Urothelium cell line (cell line): ENCODE data around the gene RIMS1.

Experiments used
- DNase-seq: peaks from one replicate; pipeline ENCODE4 v3.0.0; 2011; ENCODE audit warnings: low spot score, mixed read lengths
- FAIRE-seq: peaks from 2 replicates; lab custom pipeline; 2011; peaks lifted over from hg19 to GRCh38; lab: Jason Lieb, UNC

Gene RIMS1

DNA sequence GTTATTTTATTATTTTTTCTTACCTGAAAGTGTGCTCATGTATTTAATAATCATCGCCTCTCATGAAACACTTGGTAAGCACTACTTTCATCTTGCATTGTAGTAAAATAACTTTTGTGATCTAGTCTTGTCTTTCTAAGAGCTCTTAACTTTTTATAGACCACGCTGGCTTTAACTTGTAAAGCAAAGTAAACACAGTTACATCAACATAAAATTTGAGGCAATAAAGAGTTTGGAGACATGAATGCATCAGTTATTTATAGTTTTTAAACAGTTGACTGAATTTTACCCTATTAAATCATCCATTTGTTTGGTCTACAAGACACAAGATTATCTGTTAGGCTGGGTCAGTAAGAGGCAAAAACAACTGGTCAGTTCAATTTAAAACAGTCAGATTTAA lies 517.1 kb downstream of the RIMS1 start:
- FAIRE-seq (no peak), DNase-seq (no peak)

GRCh38 chr6:72406517-72406916 lies 520.2 kb downstream of the RIMS1 start:
- DNase-seq (no peak), FAIRE-seq (no peak)

GRCh38 chr6:72410769-72411168 lies 524.4 kb downstream of the RIMS1 start:
- DNase-seq (no peak), FAIRE-seq (no peak)

DNA sequence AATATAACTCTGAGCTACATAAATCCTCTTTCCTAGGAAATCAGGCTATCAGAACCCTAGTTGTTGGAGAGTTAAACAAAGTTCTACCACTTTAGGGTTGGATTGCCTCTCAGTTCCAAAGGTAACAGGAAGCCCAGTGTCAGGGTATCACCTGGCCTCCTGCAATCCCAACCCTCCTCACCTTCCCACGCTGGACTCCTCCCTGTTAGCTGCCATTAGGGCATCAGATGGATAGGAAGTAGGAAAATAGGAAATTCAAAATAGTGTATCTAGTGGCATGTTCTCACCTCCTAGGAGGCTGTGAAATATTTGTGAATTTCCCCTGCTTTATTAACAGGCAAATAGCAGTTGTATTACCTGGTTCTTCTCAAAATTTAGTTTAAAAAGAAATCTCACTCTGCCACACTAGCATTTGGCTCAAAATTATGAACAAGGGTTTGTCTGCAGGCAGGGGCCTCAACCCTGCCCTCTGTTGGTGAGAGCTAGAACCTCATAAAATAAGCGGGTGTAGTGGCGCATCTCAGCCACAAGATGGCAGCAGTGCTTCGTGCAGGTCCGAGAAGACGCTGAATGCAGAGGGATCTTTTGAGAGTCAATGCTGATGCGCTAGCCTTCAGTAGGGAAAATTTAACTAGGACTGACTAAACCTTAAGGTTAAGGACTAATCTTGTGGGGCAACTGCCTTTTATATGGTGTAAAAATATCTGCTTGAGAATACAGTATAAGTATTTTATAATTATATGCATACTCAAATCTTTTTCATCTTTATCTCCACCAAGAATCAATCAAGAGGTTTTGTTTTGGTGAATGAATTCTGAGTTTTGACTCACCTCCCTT lies 525.7 kb downstream of the RIMS1 start:
- FAIRE-seq: no peak

GRCh38 chr6:72412709-72413044 lies 526.3 kb downstream of the RIMS1 start:
- FAIRE-seq: no peak
- no peak for DNase-seq

More for the DNA sequence above, 525.7 kb downstream of the RIMS1 start:
- DNase-seq: peak; percentile 77

GRCh38 chr6:72413884-72414283 lies 527.5 kb downstream of the RIMS1 start:
- FAIRE-seq (no peak), DNase-seq (no peak)

GRCh38 chr6:72414657-72415056 lies 528.3 kb downstream of the RIMS1 start:
- no peak for DNase-seq
- FAIRE-seq: no peak

DNA sequence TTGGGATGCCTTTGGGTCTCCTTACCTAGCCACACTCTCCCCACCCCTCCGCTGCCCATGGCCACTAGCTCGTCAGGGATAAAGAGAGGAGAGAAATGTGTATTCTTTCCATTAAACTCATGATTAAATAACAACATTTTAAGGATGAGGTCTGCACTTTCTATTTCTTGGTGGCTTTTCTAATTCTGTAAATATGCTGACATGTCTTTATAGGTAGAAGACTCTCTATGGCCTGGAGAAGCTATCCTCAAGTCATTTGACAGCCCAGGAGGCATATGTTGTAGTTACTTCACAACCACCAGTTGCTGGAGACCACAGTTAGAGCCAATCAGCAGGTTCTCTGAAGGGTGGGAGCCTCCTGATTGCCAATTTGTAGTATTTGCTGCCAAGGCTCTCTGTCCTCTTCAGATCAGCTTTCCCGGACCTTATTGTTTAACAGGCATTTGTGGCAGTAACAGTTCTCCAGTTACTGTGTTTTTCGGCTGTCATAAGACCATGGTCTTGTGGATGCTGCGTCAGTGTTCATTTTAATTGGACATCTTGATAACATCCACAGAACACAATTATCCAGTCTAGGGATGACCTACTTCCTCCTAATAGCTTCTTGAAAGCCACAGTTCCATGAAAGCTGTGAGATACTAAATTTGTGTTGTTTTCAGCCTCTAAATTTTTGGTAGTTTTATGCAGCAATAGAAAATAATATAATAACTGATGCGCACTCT lies 530.6 kb downstream of the RIMS1 start:
- FAIRE-seq: no peak

GRCh38 chr6:72417759-72418158 lies 531.4 kb downstream of the RIMS1 start:
- no peak for FAIRE-seq
- no peak for DNase-seq

More for the DNA sequence above, 530.6 kb downstream of the RIMS1 start:
- no peak for DNase-seq

GRCh38 chr6:72418495-72418894 lies 532.1 kb downstream of the RIMS1 start:
- FAIRE-seq: no peak
- no peak for DNase-seq

DNA sequence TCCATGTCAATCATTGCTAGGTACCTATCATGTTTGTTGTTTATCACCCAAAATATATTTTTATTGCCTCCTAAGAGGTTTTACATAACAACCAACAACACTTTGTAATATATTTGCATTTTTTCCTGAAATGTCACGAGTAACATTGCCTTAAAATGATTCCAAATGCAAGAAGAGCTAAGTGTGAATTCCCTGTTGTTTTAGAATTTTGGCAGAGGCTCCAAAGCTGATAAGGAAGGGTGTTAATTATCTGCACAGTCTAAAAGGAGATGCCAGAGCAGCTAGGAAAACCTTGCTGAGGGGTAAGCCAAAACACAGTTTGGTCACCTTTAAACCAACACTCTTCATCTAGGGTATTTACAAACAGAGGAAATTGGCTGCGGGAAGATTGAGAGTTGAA lies 533.6 kb downstream of the RIMS1 start:
- no peak for DNase-seq
- no peak for FAIRE-seq

DNA sequence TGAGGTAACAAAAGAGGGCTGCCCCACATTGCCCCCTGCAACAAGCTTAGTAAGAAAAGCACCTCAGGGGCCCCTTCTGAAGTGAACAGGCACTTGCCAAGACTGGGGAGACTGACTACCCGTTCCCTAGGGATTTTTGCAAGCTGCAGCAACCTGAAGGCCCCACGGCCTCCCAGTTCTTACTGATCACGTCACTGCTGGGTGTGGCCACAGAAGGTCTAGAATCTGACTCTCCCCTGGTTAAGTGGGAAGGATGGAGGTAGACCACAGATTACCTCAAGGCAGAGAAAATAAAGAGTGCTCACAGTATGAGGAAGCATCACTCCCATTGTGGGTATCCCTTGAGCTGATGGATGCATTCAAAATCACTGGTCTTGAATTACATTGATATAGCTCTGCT lies 534.1 kb downstream of the RIMS1 start:
- FAIRE-seq (no peak), DNase-seq (no peak)

DNA sequence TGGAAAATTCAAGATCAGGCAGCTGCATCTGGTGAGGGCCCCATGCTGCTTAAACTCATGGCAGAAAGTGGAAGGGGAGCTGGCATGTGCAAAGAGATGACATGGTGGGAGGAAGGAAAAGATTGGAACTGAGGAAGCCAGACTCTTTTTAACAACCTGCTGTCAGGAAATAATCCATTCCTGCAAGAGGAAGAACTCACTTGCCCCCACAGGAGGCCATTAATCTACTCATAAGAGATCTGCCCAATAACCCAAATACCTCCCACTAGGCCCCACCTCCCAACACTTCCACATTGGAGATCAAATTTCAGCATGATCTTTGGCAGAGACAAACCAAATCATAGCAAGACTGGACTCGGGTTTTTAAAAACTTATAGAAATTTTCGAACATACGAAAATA lies 535.0 kb downstream of the RIMS1 start:
- no peak for FAIRE-seq
- DNase-seq: no peak

DNA sequence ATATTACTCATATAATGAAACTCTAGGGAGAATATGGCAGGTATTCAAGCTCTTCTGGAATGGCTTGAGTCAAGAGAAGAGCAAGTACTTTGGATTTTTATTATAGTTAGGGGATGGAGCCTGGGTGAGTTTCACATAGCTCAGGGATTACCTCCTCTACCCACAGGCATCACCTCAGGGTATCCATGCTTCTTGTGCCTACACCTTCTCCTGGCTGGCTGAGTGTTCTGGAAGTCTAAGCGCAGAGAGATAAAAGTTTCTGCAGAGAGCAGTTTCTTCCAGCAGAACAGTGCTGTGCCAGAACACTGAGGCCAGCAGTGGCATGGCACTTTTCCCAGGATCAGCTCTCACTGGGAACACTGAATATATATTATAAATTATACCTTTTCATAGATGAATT lies 535.8 kb downstream of the RIMS1 start:
- no peak for DNase-seq
- FAIRE-seq: no peak

GRCh38 chr6:72424476-72424875 lies 538.1 kb downstream of the RIMS1 start:
- FAIRE-seq (no peak), DNase-seq (no peak)

- FAIRE-seq (no peak), DNase-seq (no peak)
Measured at GRCh38 chr6:72425003-72425681, 538.8 kb downstream of the RIMS1 start.

DNA sequence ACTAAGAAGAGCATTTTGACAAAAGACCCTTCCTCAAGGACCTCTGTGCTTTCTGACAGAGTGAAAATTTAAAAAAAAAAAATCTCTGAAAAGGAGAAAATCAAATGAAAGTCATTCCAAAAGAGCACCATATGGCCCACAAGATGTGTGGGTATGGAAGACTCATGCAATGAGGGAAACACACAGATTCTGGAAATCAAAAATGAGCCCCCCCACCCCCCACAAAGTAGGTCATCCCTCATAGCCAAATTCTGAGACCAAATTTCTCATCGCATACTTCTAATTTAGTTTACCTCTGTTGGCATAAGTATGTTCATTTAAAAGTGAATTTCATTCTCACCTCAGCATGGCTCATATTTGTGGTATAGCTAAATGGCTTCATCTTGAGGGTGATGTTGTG lies 554.3 kb downstream of the RIMS1 start:
- DNase-seq (no peak), FAIRE-seq (no peak)

- FAIRE-seq: no peak
- no peak for DNase-seq
Measured at GRCh38 chr6:72446430-72446829, 560.1 kb downstream of the RIMS1 start.
